OCI-LY7 (cell line): ENCODE data around the gene ABHD17A. TPM values are rescaled to one million over a fixed set of nuclear protein-coding genes. Genes with fewer than 3 reads are reported as not detected.

Experiments
- BruUV-seq: library from RNA; stranded (reverse); fragments of 400-500 nt; replicated peaks from 2 replicates; lab custom pipeline; 2021; lab: Mats Ljungman, UMichigan
- CTCF ChIA-PET: fragments of 300-600 bp; sonication (Branson Sonifier 250); formaldehyde crosslinking; loops from one replicate; lab custom pipeline; 2022; ENCODE audit warnings: antibody characterized with exemption; ENCODE audit not compliant: unreplicated experiment; lab: Charles Lee
- POLR2A ChIA-PET: fragments of 300-600 bp; sonication (Branson Sonifier 250); formaldehyde crosslinking; loops from one replicate; lab custom pipeline; 2022; ENCODE audit warnings: antibody characterized with exemption; lab: Charles Lee
- DNase-seq: peaks from one replicate; pipeline ENCODE4 v3.0.0-alpha.2; 2015; ENCODE audit warnings: low spot score
- H2AFZ ChIP-seq: fragments of 200-600 bp; sonication (generic), shearing (Covaris generic); 2 replicates; pipeline ENCODE4 v1.6.1; 2014; ENCODE audit warnings: mild to moderate bottlenecking, antibody characterized with exemption, low read length, moderate library complexity
- H3K27ac ChIP-seq: fragments of 200-600 bp; sonication (generic); 2 replicates; pipeline ENCODE4 v1.5.1; 2014; ENCODE audit warnings: mixed run types, low read depth, mild to moderate bottlenecking, moderate library complexity, low read length, inconsistent platforms; ENCODE audit not compliant: poor library complexity, severe bottlenecking
- H3K36me3 ChIP-seq: fragments of 200-600 bp; sonication (generic); 2 replicates; pipeline ENCODE4 v1.6.1; 2014; ENCODE audit warnings: mild to moderate bottlenecking, antibody characterized with exemption, low read length, moderate library complexity, mixed read lengths; ENCODE audit not compliant: insufficient read depth
- H3K4me1 ChIP-seq: fragments of 200-600 bp; sonication (generic); 2 replicates; pipeline ENCODE4 v1.5.1; 2014; ENCODE audit warnings: mild to moderate bottlenecking, low read length; ENCODE audit not compliant: insufficient read depth, poor library complexity, severe bottlenecking
- H3K4me2 ChIP-seq: fragments of 200-600 bp; sonication (generic); 2 replicates; pipeline ENCODE4 v1.6.1; 2014; ENCODE audit warnings: mild to moderate bottlenecking, low read length
- H3K4me3 ChIP-seq: fragments of 200-600 bp; sonication (generic); 2 replicates; pipeline ENCODE4 v1.5.1; 2014; ENCODE audit warnings: mild to moderate bottlenecking, low read depth, low read length; ENCODE audit not compliant: poor library complexity, severe bottlenecking
- H3K79me2 ChIP-seq: fragments of 200-600 bp; sonication (generic); 2 replicates; pipeline ENCODE4 v1.6.1; 2016; ENCODE audit warnings: low read depth, mild to moderate bottlenecking, low read length, moderate library complexity, mixed read lengths; ENCODE audit not compliant: insufficient read depth
- H3K9me2 ChIP-seq: fragments of 200-600 bp; sonication (generic); 2 replicates; pipeline ENCODE4 v1.6.1; 2016; ENCODE audit warnings: mild to moderate bottlenecking, low read length, mixed read lengths; ENCODE audit not compliant: insufficient read depth
- H3K9me3 ChIP-seq: fragments of 200-600 bp; sonication (generic); 2 replicates; pipeline ENCODE4 v1.6.1; 2014; ENCODE audit warnings: mild to moderate bottlenecking, mixed run types, low read length, mixed read lengths
- H4K20me1 ChIP-seq: fragments of 200-600 bp; sonication (generic); 2 replicates; pipeline ENCODE4 v1.6.1; 2014; ENCODE audit warnings: mild to moderate bottlenecking, antibody characterized with exemption, low read length, moderate library complexity, mixed read lengths; ENCODE audit not compliant: insufficient read depth
- EZH2phosphoT487 ChIP-seq: fragments of 200-600 bp; sonication (generic); IDR thresholded peaks from 2 replicates; pipeline ENCODE4 v1.6.1; 2018; ENCODE audit warnings: low read depth, borderline replicate concordance, mild to moderate bottlenecking, mixed run types, antibody characterized with exemption, low read length, moderate library complexity, mixed read lengths
- intact Hi-C: fragments of 100-400 bp; cut with micrococcal nuclease; formaldehyde crosslinking; loops from one replicate; pipeline ENCODE4 v1.10.0; 2022; ENCODE audit not compliant: unreplicated experiment
- total RNA-seq, 2 experiments: library from RNA; depleted of rRNA in 1 of 2; stranded (reverse); fragments of >200 nt in 1 of 2; shearing (Covaris generic) in 1 of 2; gene quantifications; 2 replicates each; pipeline ENCODE4 v1.2.3, GENCODE V29; 2014 to 2022
- TF ChIP-seq, protein P1 (sequence below): fragments of 200-600 bp; sonication (generic); conservative IDR thresholded peaks from 2 replicates; pipeline ENCODE4 v1.5.1; 2014; ENCODE audit warnings: mild to moderate bottlenecking, antibody characterized with exemption, low read length, moderate library complexity, mixed read lengths

The ABHD17A gene
- total RNA-seq, 2 experiments from 2014 or later = 71.3 to 130 TPM

GRCh38 chr19:1839658-1840540 is 45.4 kb downstream of the ABHD17A start:
- intact Hi-C loops = no loop called here
- no peaks in the 10 kb centered on the region; the same call in 1 of the 2 replicates for H4K20me1 ChIP-seq
- peaks cover 3% of the 10 kb centered on the region for H3K4me1 ChIP-seq
- H3K27ac ChIP-seq = no peak overlapping the region
- no peak overlapping the region for H3K4me2 ChIP-seq
- H3K4me3 ChIP-seq = no peak overlapping the region
- no peak for DNase-seq
- no peaks in the 10 kb centered on the region for H3K9me3 ChIP-seq
- peaks cover 67% of the 10 kb centered on the region for H3K79me2 ChIP-seq
- H3K9me2 ChIP-seq = no peaks in the 10 kb centered on the region
- no peak for TF ChIP-seq EZH2phosphoT487
- TF ChIP-seq, protein P1, sequence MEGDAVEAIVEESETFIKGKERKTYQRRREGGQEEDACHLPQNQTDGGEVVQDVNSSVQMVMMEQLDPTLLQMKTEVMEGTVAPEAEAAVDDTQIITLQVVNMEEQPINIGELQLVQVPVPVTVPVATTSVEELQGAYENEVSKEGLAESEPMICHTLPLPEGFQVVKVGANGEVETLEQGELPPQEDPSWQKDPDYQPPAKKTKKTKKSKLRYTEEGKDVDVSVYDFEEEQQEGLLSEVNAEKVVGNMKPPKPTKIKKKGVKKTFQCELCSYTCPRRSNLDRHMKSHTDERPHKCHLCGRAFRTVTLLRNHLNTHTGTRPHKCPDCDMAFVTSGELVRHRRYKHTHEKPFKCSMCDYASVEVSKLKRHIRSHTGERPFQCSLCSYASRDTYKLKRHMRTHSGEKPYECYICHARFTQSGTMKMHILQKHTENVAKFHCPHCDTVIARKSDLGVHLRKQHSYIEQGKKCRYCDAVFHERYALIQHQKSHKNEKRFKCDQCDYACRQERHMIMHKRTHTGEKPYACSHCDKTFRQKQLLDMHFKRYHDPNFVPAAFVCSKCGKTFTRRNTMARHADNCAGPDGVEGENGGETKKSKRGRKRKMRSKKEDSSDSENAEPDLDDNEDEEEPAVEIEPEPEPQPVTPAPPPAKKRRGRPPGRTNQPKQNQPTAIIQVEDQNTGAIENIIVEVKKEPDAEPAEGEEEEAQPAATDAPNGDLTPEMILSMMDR = no peak
- peaks cover 29% of the 10 kb centered on the region; the same call in 1 of the 2 replicates for H3K36me3 ChIP-seq
- CTCF ChIA-PET = no interaction called here
- H2AFZ ChIP-seq = no peak overlapping the region
- POLR2A ChIA-PET = no interaction called here
- no TSS peak for BruUV-seq

- DNase-seq = peak; percentile 50
- H3K9me3 ChIP-seq = no peaks in the 10 kb centered on the region
- no TSS peak for BruUV-seq
- intact Hi-C loops = no loop called here
- H3K4me3 ChIP-seq = no peak overlapping the region
- H2AFZ ChIP-seq = no peak overlapping the region
- no peaks in the 10 kb centered on the region; the same call in 1 of the 2 replicates for H4K20me1 ChIP-seq
- no peak for TF ChIP-seq EZH2phosphoT487
- TF ChIP-seq, protein P1 = peak; percentile 93
- peaks cover 31% of the 10 kb centered on the region; the same call in 1 of the 2 replicates for H3K36me3 ChIP-seq
- peaks cover 44% of the 10 kb centered on the region for H3K79me2 ChIP-seq
- H3K9me2 ChIP-seq = no peaks in the 10 kb centered on the region
- POLR2A ChIA-PET = no interaction called here
- CTCF ChIA-PET = interaction anchor here (0.6 to 1.1 kb wide), 4 partner anchors 10 to 85 kb away, joined by 3 to 10 read pairs (median 6); partner anchors contain the start of gene ATP8B3
- no peak overlapping the region for H3K27ac ChIP-seq
- peaks cover 3% of the 10 kb centered on the region for H3K4me1 ChIP-seq
- no peak overlapping the region for H3K4me2 ChIP-seq
Measured at GRCh38 chr19:1837625-1838105, 47.6 kb downstream of the ABHD17A start.
